ENCODE results near the gene UBA6.

The UBA6 gene

DNA sequence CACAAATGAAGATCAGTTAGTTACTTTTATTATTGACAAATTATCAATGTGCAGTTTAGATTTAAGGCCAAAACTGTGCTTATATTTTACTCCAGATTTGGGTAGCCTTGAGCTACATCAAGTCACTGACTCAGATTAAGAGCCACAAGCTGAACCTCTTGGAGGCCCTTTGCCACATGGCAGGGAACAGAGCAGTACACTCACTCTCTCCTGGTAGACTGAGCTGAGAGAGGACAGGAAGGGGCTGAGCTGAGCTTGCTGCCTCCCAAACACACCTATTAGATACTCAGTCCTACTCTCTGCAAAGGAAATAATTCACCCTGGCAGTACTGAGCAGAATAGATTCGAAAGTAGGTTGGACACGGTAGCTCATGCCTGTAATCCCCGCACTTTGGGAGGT lies 134.6 kb downstream of the UBA6 start:
- no peak overlapping the region for H3K27ac Mint-ChIP-seq
- no peaks in the 10 kb centered on the region for H3K9me3 Mint-ChIP-seq
- no peaks in the 10 kb centered on the region for H3K27me3 Mint-ChIP-seq (ENCODE audit: low read depth)
- no peak overlapping the region for H3K4me3 Mint-ChIP-seq
- peaks cover 26% of the 10 kb centered on the region for H3K4me1 Mint-ChIP-seq (ENCODE audit: low read depth)
- H3K36me3 Mint-ChIP-seq (ENCODE audit: low read depth): peaks cover 28% of the 10 kb centered on the region

DNA sequence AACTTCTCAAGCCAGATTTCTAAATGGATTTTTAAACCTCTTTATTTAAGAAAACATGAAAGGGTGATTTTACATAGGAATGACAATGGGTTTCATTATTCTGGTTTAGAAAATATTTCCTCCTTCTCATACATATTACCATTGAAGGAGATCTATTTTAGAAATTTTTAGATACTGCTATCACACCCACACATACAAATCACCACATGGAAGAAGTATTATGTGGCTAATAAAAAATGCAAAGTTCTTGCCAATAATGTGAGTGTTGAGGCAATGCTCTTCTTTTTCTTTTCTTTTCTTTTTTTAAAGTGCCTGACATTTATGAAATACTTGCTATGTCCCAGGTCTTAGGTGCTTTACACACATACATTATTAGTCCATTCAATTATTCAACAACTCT lies 135.7 kb downstream of the UBA6 start:
- H3K27ac Mint-ChIP-seq: no peak overlapping the region
- H3K4me3 Mint-ChIP-seq: no peak overlapping the region
- H3K4me1 Mint-ChIP-seq (ENCODE audit: low read depth): peaks cover 32% of the 10 kb centered on the region
- no peaks in the 10 kb centered on the region for H3K27me3 Mint-ChIP-seq (ENCODE audit: low read depth)
- H3K9me3 Mint-ChIP-seq: no peaks in the 10 kb centered on the region
- peaks cover 29% of the 10 kb centered on the region for H3K36me3 Mint-ChIP-seq (ENCODE audit: low read depth)

Data from T-helper 1 cell treated with Interleukin-12 subunit alpha and Interleukin-12 subunit beta and Interleukin-4 antibody, amounts not matched to agents 30 μg/mL and 1 μg/mL, for 36 hours (primary cell).